Neural cell (in vitro differentiated cells): ENCODE measurements around the gene SCUBE1. TPM values are rescaled to one million over a fixed set of nuclear protein-coding genes. Genes with fewer than 3 reads are reported as not detected.

Experiments
- H2AFZ ChIP-seq: fragments of 200-600, 300-800 bp; sonication (generic), shearing (Covaris generic); 2 replicates; pipeline ENCODE4 v1.6.0; 2014; ENCODE audit warnings: low read depth, mild to moderate bottlenecking, antibody characterized with exemption, low read length, moderate library complexity
- H3F3A ChIP-seq: fragments of 200-600 bp; shearing (Covaris generic); 2 replicates; pipeline ENCODE4 v1.6.1; 2016; ENCODE audit warnings: mild to moderate bottlenecking, moderate library complexity, mixed read lengths, antibody characterized with exemption, low read length; ENCODE audit not compliant: insufficient read depth, poor library complexity, severe bottlenecking
- H3K27ac ChIP-seq: fragments of 200-600, 300-800 bp; sonication (generic), shearing (Covaris generic); 2 replicates; pipeline ENCODE4 v1.5.1; 2014; ENCODE audit warnings: mild to moderate bottlenecking, low read length, moderate library complexity
- H3K27me3 ChIP-seq: fragments of 300-800, 200-600 bp; sonication (generic), shearing (Covaris generic); 2 replicates; pipeline ENCODE4 v1.6.0; 2014; ENCODE audit warnings: mild to moderate bottlenecking, low read depth, low read length, moderate library complexity; ENCODE audit not compliant: insufficient read depth
- H3K36me3 ChIP-seq: fragments of 300-800, 200-600 bp; sonication (generic), shearing (Covaris generic); 2 replicates; pipeline ENCODE4 v1.5.1; 2014; ENCODE audit warnings: mild to moderate bottlenecking, antibody characterized with exemption, low read length, moderate library complexity; ENCODE audit not compliant: insufficient read depth
- H3K4me2 ChIP-seq: fragments of 300-800, 200-600 bp; sonication (generic), shearing (Covaris generic); 2 replicates; pipeline ENCODE4 v1.6.0; 2014; ENCODE audit warnings: mild to moderate bottlenecking, low read length
- H3K4me3 ChIP-seq: fragments of 300-800, 200-600 bp; sonication (generic), shearing (Covaris generic); 2 replicates; pipeline ENCODE4 v1.5.1; 2014; ENCODE audit warnings: mild to moderate bottlenecking, low read length, moderate library complexity
- H3K79me2 ChIP-seq: fragments of 200-600 bp; shearing (Covaris generic); replicated peaks from 2 replicates; pipeline ENCODE4 v1.6.0; 2014; ENCODE audit warnings: mild to moderate bottlenecking, low read length, moderate library complexity; ENCODE audit not compliant: insufficient read depth
- H3K9ac ChIP-seq: fragments of 300-800, 200-600 bp; sonication (generic), shearing (Covaris generic); 2 replicates; pipeline ENCODE4 v1.6.1; 2016; ENCODE audit warnings: mild to moderate bottlenecking, low read length, mixed read lengths
- H3K9me2 ChIP-seq: fragments of 200-600 bp; shearing (Covaris generic); 2 replicates; pipeline ENCODE4 v1.6.1; 2016; ENCODE audit warnings: mild to moderate bottlenecking, low read length, mixed read lengths; ENCODE audit not compliant: insufficient read depth
- H3K9me3 ChIP-seq: fragments of 200-600, 300-800 bp; sonication (generic), shearing (Covaris generic); 2 replicates; pipeline ENCODE4 v1.6.1; 2016; ENCODE audit warnings: mild to moderate bottlenecking, mixed run types, low read length, moderate library complexity, mixed read lengths
- H4K20me1 ChIP-seq: fragments of 200-600 bp; shearing (Covaris generic); 2 replicates; pipeline ENCODE4 v1.6.1; 2016; ENCODE audit warnings: mild to moderate bottlenecking, mixed run types; ENCODE audit not compliant: insufficient read depth
- CTCF ChIP-seq: fragments of 450-650 bp; IDR thresholded peaks from 2 replicates; pipeline ENCODE4 v1.5.1; 2014; ENCODE audit warnings: antibody characterized with exemption, mild to moderate bottlenecking, moderate library complexity; ENCODE audit not compliant: poor library complexity, severe bottlenecking
- EP300 ChIP-seq: fragments of 450-650 bp; conservative IDR thresholded peaks from 2 replicates; pipeline ENCODE4 v1.6.1; 2014; ENCODE audit warnings: antibody characterized with exemption, mild to moderate bottlenecking, moderate library complexity; ENCODE audit not compliant: poor library complexity, severe bottlenecking
- EZH2 ChIP-seq: fragments of 200-600, 300-800 bp; shearing (Covaris generic), sonication (generic); IDR thresholded peaks from 2 replicates; pipeline ENCODE4 v1.6.1; 2014; ENCODE audit warnings: antibody characterized with exemption, low read length, borderline replicate concordance, mild to moderate bottlenecking; ENCODE audit not compliant: insufficient read depth, poor library complexity, severe bottlenecking
- MXI1 ChIP-seq: fragments of 450-650 bp; conservative IDR thresholded peaks from 2 replicates; pipeline ENCODE4 v1.6.1; 2014; ENCODE audit warnings: antibody characterized with exemption, mild to moderate bottlenecking; ENCODE audit not compliant: poor library complexity, severe bottlenecking
- POLR2AphosphoS5 ChIP-seq: IDR thresholded peaks from 2 replicates; pipeline ENCODE4 v1.6.1; 2012
- RAD21 ChIP-seq: fragments of 450-650 bp; conservative IDR thresholded peaks from 2 replicates; pipeline ENCODE4 v1.6.1; 2014; ENCODE audit warnings: antibody characterized with exemption, mild to moderate bottlenecking, moderate library complexity
- REST ChIP-seq: IDR thresholded peaks from 2 replicates; pipeline ENCODE4 v1.6.1; 2012; ENCODE audit warnings: borderline replicate concordance
- SMC3 ChIP-seq: fragments of 450-650 bp; conservative IDR thresholded peaks from 2 replicates; pipeline ENCODE4 v1.6.1; 2014; ENCODE audit warnings: antibody characterized with exemption, mild to moderate bottlenecking, moderate library complexity; ENCODE audit not compliant: poor library complexity
- TAF1 ChIP-seq: IDR thresholded peaks from 2 replicates; pipeline ENCODE4 v1.6.1; 2012; ENCODE audit warnings: low read depth
- polyA plus RNA-seq: library from polyadenylated mRNA; depleted of rRNA; stranded (reverse); fragments of >200 nt; gene quantifications from 2 replicates; pipeline ENCODE4 v1.2.3, GENCODE V29; 2014

Gene SCUBE1
- polyA plus RNA-seq, 1 donor from 2014 or later = 8.4 TPM

DNA sequence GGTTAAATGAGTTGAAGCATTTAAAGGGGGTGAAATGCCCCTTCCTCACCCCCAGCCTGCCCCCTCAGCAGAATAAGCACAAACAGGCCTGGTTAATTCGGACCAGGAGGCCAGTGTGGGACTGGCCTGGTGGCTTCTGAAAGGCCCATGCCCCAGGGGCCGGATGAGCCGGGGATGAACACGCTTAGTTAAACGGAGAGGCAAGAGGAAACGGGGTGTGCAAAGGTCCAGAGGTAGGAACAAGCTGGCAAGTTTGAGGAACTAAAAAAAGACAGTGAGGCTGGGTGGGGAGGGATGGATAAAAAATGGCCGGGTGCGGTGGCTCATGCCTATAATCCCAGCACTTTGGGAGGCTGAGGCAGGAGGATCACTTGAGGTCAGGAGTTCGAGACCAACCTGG, 11.5 kb downstream of the SCUBE1 start:
- Histone ChIP-seq H2AFZ (no peak overlapping the region), H3K79me2 (peaks cover 22% of the 10 kb centered on the region), H3K4me3 (no peak overlapping the region), H3K9me3 (no peaks in the 10 kb centered on the region), H4K20me1 (no peaks in the 10 kb centered on the region), H3K36me3 (no peaks in the 10 kb centered on the region), H3K9ac (no peak overlapping the region), H3K4me2 (no peak overlapping the region), H3K27me3 (no peaks in the 10 kb centered on the region), H3K27ac (no peak overlapping the region), H3K9me2 (no peaks in the 10 kb centered on the region), H3F3A (no peaks in the 10 kb centered on the region)
- TF ChIP-seq POLR2AphosphoS5 (no peak), EZH2 (no peak), SMC3 (no peak), TAF1 (no peak), RAD21 (no peak), EP300 (no peak), CTCF (no peak), REST (no peak)

DNA sequence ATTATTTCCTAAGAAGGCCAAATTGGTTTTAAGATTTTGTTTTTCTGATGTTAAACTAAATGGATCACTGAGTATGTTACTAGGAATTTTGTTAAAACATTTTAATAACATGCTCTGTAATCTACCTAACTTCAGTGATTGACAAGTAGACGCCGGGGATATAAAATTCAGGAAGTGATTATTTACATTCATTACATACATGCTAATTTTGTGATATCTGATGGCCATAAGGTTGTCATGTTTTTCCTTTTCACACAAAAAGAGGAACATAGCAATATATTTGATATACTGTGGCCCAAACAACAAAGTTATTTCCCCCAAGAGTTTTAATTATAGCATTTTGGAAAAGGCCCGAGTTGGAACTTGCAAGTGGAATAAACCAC, 12.1 kb downstream of the SCUBE1 start:
- peaks cover 18% of the 10 kb centered on the region for H3K79me2 ChIP-seq

More for the DNA sequence above, 12.1 kb downstream of the SCUBE1 start:
- TF ChIP-seq EZH2 (no peak), RAD21 (no peak), SMC3 (no peak), TAF1 (no peak), CTCF (no peak), POLR2AphosphoS5 (no peak), EP300 (no peak), MXI1 (no peak), REST (no peak)
- no peak overlapping the region for H3K27ac ChIP-seq
- H3K9ac ChIP-seq = no peak overlapping the region
- no peaks in the 10 kb centered on the region for H3F3A ChIP-seq
- H3K36me3 ChIP-seq = no peaks in the 10 kb centered on the region
- no peak overlapping the region for H2AFZ ChIP-seq
- H3K27me3 ChIP-seq = no peaks in the 10 kb centered on the region
- no peaks in the 10 kb centered on the region for H3K9me2 ChIP-seq
- H3K4me2 ChIP-seq = no peak overlapping the region
- no peaks in the 10 kb centered on the region for H3K9me3 ChIP-seq
- no peaks in the 10 kb centered on the region for H4K20me1 ChIP-seq
- no peak overlapping the region for H3K4me3 ChIP-seq
